ENCODE measurements around the gene SPCS3. TPM values are rescaled to one million over a fixed set of nuclear protein-coding genes. Genes with fewer than 3 reads are reported as not detected.
"Not testable (repeated sequence)": the region's sequence is repeated elsewhere in the genome, so short reads cannot be mapped to it uniquely, and the experiment has no call there.

Gene SPCS3
- total RNA-seq, 1 experiment from 2014 or later = 59.6 TPM

DNA sequence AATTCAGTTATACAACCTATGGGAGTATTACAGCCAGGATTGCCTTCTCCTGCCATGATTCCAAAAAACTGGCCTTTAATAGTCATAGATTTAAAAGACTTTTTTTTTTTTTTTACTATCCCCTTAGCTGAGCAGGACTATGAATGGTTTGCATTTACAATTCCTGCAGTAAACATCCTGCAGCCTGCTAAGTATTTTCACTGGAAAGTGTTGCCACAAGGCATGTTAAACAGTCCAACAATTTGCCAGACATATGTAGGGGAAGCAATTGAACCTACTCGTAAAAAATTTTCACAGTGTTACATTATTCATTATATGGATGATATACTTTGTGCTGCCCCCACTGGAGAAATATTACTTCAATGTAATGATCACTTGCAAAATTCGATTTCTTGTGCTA, 27.1 kb downstream of the SPCS3 start:
- not testable (repeated sequence) for DNase-seq (ENCODE audit: low spot score)

DNA sequence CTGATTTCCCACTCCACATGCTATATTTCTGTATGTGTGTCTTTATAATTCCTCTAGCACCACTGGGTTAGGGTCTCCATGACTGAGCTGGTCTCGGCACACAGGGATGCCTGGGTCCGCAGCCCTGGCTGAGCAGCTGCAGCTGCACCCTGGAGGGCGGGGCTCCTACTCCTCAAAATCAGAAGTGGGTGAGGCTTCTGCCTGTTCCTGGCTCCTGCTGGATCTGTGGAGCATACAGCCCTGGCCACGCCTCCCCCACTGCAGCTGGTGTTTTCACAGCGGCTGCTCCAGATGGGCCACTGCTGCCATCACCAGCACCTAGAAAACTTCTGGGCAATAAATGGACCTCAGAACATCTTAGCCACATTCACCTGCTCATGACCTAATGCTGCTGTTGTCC, 30.9 kb downstream of the SPCS3 start:
- no peak for DNase-seq (ENCODE audit: low spot score)

GRCh38 chr4:176354884-176355283, 35.1 kb downstream of the SPCS3 start:
- DNase-seq (ENCODE audit: low spot score) = no peak

GRCh38 chr4:176357359-176358082, 37.8 kb downstream of the SPCS3 start:
- DNase-seq (ENCODE audit: low spot score) = no peak

- no peak for DNase-seq (ENCODE audit: low spot score)
These were observed 38.3 kb downstream of the SPCS3 start for GRCh38 chr4:176358083-176358469.

GRCh38 chr4:176359590-176359989, 39.8 kb downstream of the SPCS3 start:
- DNase-seq (ENCODE audit: low spot score) = no peak

DNA sequence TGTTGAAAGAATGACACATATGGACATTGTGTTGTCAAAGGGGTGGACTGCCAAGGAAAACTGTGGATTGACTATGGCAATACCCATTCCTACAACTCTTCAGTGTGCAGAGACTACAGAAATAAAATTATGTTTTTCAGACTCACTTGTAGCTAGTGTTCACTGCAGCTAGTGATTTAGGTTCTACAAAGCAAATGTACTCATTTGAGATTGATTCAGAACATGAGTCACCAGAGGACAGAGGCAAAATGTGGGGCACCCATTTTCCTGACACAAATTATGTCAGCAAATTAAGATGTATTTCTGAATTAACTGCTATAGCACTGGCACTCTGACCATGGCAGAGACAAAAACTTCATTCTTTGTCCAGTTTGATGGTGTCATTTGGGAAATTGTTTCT, 40.7 kb downstream of the SPCS3 start:
- DNase-seq (ENCODE audit: low spot score) = no peak

DNA sequence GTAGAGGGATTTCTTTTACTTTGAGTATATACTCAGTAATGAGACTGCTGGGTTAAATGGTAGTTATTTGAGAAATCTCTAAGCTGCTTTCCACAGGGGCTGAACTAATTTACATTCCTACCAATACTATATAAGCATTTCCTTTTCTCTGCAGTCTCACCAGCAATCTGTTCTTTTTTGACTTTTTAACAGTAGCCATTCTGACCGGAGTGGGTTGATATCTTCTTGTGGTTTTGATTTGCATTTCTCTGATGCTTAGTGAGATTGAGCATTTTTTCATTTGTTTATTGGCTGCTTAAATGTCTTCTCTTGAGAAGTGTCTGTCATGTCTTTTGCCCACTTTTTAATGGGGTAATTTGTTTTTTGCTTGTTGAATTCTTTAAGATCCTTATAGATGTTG, 43.3 kb downstream of the SPCS3 start:
- no peak for DNase-seq (ENCODE audit: low spot score)

DNA sequence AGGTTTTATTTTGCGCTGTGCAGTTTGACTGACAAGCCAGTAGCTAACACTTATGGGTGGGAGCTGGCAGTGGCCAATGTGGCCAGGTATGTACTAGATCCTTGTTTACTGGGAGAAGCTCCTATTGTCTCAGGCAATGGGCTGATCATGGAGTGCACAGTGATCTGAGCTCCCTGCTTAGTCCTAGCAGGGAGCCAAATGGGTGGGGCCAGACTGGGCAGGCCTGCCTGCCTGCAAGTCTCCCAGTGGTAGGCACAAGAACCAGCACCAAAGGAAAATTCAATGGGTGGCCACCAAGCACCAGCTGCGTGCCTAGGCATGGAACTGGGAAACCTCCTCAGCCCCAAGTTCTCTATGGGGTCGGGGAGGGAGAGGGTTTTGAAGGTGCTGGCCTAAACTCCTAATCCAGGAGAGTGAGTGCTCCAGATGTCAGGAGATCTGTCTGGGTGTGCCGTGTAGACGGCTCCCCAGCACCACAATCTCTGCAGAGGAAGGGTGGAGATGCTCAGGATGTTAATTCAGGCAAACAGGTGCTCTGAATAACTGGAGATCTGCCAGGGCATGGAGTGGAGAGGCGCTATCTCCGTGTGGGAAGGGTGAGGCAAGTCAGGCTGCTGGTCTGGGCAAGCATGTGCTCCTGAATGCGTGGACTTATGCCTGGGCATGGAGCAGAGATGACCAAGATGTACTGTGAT, 48.2 kb downstream of the SPCS3 start:
- no peak for DNase-seq (ENCODE audit: low spot score)

DNA sequence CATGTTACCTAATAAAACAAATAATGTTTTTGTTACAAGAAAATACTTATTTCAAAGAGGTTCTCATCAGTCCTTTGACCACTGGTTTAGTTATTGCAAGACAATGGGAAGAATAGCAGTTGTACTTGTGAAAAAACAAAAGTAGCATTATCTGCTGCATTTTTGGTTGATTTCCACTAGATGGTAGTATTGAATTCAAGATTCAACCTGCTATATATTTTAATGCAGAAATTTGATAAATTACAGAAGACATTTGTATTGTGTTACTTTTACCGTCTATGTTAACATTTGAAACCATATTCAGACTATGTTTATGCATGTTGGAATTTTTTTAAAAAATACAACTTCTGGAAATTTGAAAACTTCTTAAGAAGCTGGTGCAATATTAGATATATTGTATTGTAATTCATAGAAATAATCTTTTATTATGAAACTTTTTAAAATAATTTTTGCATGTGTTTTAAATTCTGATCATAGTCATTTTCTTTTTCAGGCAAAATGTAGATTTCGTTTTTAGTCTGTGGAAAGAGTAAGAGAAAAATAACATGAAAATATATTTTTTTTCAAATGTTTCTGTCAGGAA, 56.4 kb downstream of the SPCS3 start:
- peak; percentile 16 for DNase-seq (ENCODE audit: low spot score)

- peak; percentile 50 for DNase-seq (ENCODE audit: low spot score)
These were observed 58.0 kb downstream of the SPCS3 start for GRCh38 chr4:176377780-176378179.

- no peak for DNase-seq (ENCODE audit: low spot score)
These were observed 60.8 kb downstream of the SPCS3 start for GRCh38 chr4:176380352-176381157.

Other genes with a start within 250 kb of the SPCS3 start
- gene SPATA4, start 124.4 kb upstream of the SPCS3 start, total RNA-seq (2014; rRNA removed; shearing (Covaris generic)) = not detected in 2 replicates
- 0.10 and 0.37 TPM in 2 replicates for gene ASB5, start 50.7 kb upstream of the SPCS3 start, total RNA-seq (2014; rRNA removed; shearing (Covaris generic))

Measured in H4 (cell line).